AG20443 (cell line): Measurements from ENCODE around the gene GTF3C2.

Experiments
- DNase-seq: peaks from one replicate; pipeline ENCODE4 v3.0.0; 2012; ENCODE audit warnings: low spot score, mixed read lengths

Gene GTF3C2, protein sequence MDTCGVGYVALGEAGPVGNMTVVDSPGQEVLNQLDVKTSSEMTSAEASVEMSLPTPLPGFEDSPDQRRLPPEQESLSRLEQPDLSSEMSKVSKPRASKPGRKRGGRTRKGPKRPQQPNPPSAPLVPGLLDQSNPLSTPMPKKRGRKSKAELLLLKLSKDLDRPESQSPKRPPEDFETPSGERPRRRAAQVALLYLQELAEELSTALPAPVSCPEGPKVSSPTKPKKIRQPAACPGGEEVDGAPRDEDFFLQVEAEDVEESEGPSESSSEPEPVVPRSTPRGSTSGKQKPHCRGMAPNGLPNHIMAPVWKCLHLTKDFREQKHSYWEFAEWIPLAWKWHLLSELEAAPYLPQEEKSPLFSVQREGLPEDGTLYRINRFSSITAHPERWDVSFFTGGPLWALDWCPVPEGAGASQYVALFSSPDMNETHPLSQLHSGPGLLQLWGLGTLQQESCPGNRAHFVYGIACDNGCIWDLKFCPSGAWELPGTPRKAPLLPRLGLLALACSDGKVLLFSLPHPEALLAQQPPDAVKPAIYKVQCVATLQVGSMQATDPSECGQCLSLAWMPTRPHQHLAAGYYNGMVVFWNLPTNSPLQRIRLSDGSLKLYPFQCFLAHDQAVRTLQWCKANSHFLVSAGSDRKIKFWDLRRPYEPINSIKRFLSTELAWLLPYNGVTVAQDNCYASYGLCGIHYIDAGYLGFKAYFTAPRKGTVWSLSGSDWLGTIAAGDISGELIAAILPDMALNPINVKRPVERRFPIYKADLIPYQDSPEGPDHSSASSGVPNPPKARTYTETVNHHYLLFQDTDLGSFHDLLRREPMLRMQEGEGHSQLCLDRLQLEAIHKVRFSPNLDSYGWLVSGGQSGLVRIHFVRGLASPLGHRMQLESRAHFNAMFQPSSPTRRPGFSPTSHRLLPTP

DNA sequence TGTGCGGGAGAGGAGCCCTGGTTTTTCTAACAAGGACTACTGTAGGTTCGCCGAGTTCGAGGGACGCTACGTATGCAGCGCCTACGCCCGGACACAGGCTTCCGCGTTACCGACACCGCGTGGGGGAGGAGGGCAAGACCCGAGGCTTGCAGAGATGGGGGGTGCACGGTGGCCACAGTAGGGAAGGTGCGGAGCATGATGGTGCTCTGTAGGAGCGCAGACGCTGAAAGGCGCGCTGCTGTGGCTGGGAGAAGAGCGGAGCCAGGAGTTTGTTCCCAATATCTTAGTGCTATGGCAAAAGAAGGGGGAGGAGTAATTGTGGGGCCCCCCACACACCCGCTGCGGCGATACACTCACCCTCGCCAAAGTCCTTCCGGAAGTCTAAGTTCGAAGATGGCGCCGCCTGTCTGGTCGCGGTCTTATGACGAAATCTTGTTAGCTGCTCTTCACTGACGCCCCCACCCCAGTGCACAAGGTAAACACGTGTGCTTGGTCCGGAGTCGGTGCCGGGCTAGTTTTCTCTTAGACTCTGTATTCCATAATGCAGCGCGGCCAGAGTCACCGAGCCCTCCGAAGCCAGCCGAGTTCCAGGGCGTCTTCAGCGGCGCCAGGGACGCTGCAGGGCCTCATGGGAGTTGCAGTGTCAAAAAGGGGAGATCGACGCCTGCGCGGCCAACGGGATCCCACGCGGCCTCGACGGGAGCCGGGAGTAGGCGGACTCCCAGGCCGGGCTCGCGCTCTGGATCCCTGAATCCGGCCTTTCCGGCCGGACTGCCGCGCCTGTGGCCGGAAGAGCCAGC lies at the start of gene GTF3C2:
GTF3C2 (minus strand) TSS at position 383 of the 800 bp plus-strand sequence. CDS start 13,210 bp downstream, outside the sequence.
- DNase-seq = peak; percentile 97

DNA sequence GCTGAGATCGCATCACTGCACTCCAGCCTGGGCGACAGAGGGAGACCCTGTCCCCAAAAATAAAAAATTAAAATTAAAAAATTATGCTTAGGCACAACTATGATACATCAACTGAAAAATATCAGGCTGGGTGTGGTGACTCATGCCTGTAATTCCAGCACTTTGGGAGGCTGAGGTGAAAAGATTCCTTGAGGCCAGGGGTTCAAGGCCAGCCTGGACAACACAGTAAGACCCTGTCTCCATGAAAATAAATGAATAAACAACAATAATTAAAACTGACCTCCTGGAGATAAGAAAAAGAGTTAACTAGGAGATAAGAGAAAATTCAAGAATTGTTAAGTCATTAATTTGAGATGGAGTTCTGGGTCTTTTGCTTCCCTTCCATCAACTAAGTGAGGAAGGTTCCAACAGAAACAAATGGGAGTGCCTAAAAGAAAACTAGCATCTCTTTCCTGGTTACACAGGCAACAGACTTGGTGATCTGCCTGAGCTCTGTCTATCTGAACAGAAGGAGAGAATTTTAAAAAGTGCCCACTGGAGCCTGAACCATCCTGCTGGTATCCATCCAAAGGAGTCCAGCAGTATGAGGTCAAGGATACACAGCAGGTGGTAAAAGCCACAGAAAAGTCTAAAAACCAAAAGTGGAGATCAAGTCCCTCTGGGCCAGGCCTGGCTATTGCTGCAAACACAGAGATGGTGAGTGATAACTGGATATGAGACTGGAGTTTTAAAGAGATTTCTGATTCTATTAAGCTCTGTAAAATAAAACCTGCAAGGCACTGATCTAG lies 44.0 kb upstream of the GTF3C2 start:
- no peak for DNase-seq

DNA sequence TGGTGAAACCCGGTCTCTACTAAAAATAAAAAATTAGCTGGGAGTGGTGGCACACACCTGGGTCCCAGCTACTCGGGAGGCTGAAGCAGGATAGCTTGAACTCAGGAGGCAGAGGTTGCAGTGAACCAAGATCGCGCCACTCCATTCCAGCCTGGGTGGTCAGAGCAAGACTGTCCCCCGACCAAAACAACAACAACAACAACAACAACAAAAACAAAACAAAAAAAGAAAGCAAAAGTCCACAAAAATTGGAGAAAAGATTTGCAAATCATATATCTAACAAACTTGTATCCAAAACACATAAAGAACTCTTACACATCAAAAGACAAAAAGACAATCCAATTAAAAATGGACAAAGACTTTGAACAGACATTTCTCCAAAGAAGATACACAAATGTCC lies 42.4 kb upstream of the GTF3C2 start:
- no peak for DNase-seq

DNA sequence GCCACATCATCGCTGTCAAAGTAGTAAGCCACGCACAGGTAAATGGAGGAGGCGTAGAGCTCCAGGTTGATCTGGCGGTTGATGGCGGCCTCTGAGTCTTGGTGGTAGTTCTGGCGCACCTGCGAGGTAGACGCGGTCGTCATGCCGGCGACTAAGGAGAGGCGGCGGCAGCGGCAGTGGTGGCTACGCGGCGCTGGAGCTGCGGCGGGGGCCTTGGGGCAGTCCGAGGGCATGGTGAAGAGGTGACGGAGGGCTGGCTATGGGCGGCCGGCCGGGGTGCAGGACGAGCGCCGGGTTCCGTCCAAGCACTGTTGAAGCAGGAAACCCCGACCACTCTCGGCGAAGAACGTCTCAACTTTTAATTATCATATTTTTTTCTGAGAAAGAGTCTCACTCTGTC lies 36.7 kb upstream of the GTF3C2 start:
- no peak for DNase-seq

DNA sequence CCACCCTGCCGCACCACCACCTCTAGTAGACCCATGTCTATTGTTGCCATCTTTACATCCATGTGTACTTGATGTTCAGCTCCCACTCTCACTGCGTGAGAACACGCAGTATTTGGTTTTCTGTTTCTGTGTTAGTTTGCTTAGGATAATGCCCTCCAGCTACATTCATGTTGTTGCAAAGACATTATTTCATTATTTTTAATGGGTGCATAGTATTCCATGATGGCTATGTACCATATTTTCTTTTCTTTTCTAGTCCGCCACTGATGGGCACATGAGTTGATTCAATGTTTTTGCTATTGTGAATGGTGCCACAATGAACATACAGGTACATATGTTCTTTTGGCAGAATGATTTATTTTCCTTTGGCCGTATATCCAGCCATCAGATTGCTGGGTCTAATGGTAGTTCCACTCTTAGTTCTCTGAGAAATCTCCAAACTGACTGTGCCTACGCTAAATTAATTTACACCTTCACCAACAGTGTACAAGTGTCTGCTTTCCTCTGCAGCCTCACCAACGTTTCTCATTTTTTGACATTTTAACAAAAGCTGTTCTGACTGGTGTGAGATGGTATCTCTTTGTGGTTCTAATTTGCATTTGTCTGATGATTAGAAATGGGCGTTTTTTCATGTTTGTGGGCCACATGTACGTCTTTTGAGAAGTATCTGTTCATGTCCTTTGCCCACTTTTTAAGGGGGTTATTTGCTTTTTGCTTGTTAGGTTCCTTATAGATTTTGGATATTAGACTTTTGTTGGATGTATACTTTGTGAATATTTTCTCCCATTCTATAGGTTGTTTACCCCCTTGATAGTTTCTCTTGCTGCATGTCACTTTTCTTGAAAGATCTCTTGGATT lies 34.5 kb upstream of the GTF3C2 start:
- no peak for DNase-seq

DNA sequence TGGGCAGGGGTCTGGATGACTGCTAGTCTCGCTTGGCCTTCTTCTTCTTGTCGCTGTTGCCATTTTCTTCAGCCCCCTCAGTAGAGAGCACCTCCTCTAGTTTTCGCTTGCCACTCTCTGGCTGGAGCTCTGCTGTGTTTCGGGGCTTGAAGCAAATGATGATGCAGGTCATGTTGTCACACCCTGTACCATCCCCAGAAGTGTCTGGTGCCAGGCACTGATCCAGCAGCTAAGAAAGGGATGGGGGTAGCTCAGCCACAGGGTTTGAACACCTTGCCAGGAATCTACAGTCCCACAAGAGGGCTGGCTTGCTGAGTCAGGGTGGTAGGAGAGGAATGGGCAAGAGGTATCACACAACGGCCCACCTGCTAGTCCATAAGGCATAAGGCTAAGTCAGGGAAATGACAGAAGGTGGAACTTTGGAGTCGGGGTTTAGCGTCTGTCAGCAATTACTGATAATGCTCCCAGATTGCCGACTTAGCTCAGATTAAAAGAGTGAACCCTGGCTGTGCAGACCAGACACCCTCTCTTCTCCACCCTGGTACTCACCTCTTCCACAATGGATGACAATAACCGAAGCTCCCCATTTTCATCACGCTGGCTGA lies 25.1 kb upstream of the GTF3C2 start:
- DNase-seq = no peak

DNA sequence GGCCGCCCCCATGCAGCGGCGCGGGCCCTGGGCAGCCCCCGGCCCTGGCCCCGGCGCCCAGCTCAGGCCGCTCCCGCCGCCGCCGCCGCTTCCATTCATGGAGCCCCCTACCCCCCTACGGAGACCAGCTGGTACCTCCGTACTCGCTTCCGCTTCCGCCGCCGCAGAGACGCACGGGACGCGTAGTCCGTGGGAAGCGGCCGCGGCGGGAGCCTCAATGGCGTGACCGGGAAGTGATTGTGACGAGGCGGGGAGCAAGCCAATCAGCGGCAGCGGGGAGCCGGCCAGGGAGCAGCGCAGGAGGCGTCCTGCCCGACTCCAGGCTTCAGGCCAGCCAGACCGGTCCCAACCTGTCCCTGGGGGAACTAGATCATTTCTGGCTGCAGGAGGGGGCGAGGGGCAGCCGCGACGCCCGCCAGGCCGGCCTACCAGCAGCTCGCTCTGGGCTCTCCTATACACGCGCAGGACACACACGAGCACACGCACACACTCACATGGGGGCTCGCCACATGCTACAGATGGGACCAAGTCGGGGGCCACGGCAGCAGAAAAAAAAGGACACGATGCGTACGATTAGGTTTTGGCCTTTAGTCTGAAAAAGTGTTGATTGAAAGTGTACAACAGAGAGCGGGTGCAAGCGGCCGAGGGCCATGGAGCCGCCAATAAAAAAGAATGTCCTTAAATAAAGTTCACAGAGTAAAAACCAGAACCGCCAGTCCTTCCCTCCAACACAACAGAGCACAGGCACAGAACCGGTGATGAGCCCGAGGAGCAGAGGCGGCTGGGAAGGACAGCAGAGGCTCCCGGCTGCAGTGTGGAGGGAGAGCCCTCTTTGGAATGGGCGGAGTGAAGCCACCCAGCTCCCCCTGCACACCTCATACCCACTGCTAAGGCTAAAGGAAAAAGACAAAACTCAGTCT lies 24.3 kb upstream of the GTF3C2 start, which contains the start of gene ZNF513:
ZNF513 (minus strand) TSS at position 109 of the 920 bp plus-strand sequence. CDS start 208 bp downstream, outside the sequence.
- DNase-seq = peak; percentile 97

DNA sequence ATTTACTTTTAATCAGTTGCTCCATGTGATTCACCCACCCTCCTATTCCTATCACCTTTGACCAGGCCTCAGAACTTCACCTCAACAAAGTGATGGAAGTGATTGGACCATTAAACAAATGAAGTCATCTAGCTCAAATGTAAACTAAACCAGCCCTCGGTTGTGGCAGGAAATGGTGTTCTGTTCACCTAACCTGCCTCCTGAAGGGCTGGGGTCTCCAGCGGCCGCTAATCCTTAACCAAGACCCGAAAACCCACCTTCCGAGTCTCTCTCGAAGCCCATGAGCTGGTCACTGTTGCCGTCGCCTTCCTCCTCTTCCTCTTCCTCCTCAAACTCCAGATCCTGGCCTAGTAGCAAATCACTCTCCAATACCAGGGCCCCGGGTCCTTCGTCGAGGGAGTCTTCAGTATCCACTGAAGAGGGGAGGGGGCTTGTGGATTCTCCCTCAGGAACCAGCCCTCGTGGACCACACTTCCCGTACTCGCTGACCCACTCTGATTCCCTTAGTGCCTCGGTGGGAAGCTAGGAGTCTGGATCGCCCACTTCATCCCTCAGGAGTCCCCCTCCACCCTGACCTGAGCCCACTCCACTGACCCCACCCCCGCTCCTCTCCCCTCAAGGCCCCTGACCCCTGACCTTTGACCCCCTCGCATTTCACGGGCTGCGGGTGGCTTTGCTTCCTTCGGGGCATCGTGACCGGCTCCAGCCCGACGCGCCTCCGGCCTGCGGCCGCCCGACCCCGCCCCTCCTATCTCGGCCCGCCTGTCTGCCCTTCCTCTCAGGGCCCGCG lies 23.5 kb upstream of the GTF3C2 start:
- no peak for DNase-seq

DNA sequence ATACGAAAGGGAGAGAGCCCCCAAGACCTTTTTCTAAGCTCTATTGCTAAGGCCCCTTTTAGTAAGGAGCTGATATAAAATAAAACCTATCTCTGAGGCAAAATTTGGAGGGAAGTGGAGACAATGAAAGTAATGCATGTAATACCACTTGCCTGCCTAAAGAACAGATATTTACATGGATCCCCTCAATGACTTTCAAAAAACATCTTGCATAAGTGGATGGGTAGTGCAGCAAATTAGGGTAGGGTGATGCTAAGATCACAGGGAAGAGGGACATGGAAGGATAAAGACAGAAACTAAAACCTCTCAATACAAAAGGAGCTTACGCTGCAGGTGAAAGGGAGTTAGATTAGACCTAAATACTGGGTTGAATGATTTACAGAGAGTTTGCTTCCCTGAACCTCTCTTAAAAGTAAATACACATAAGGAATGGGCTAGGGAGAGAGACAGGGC lies 22.8 kb upstream of the GTF3C2 start:
- no peak for DNase-seq

DNA sequence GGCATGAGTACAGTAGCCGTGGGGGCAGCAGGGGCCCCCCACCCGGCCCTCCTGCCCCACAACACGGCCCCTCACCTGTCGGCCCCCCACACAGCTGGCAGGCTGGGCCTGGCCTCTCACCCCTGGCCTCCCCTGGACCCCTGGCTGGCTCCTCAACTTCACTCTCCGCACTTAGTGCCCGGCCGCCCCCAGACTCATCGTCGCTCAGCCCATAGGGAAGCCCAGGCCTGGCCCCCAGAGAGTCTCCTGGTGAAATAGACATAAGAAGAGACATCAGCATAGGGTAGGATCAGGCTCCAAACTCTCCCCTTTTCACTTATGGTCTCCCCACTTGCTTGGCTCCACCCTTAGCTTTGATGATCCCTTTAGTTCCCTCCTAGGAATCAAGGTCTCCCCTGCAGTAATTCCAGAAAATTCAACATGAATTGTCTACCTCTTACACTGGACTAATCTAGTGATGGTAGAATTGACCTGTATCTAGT lies 22.3 kb upstream of the GTF3C2 start:
- no peak for DNase-seq

DNA sequence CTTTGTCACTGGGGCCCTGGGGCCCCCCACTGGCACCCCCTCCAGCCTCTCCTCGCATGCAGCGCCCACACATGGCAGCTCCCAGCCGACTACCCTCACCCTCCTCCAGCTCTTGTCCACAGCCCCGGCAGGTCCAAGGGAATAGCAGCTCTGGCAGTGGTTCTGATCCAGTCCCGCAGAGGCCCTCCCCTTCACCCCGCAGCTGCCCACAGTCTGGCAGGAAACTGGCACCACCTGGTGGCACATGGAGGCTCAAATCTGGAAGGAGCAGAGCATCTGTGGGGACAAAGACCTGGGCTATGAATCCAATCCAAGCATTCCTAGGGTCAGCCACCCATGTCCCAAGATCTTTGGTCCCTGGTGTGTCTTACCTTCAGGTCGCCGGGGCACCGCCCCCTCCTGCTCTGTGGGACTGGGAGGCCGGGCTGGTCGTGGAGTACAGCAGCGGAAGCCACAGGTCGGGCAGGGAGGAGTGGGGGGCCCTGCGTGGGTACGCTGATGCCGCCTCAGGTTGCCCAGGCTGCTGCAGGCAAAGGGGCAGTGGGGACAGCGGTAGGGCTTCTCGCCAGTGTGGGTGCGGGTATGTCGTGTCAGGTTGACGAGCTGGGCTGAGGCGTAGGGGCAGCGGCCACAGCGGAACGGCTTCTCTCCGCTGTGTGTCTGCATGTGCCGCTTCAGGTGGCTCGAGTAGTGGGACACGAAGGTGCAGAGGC lies 21.7 kb upstream of the GTF3C2 start:
- no peak for DNase-seq

DNA sequence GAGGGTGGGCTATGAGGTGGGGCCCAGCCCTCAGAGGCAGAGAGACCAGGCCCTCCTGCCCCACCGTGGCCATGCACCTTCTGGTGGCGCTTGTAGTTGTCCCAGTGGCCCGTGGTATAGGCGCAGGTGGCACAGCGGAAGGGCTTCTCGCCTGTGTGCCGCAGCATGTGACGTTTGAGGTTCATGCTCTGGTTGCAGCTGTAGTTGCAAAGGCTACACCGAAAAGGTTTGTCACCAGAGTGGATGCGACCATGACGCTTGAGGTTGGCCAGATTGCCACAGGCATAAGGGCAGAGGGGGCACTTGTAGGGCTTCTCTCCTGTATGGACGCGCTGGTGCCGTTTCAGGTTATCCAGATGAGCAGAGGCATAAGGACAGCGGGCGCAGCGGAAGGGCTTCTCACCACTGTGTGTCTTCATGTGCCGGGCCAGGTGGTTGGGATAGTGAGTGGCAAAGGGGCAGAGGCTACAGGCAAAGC lies 21.1 kb upstream of the GTF3C2 start:
- no peak for DNase-seq

DNA sequence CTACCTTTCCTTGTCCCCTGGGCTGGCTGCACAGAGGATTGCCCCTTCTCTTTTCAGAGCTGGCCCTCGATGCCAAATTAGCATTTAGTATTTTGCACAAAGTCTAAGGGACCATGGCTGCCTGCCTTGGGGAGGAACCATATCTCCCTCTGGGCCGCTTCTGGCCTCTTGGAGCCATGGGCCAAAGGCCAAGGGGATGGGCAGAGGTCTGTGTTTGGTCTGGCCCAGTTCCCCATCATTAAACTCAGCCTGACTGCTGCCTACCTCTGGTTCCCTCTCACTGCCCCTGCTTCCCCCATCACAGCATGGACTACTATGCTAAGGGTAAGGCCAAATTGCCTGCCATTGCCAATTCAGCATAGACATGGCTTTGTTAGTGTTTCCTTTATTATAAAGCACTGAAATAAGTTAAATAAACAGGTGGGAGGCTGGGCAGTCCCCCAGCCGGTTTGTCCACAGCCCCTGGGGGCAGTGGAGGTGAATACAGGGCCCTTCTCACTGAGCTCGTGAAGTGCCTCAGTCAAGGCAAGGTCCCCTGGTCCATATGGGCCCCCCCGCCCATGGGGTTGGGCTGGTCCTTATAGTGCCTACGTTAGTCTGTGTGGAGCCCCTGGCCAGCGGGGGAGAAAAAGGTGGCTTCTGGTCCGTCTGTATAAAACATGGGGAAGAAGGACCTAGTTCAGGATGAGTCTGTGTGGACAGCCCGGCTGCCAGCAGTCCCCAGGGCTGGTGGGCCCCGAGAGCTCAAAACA lies 20.5 kb upstream of the GTF3C2 start:
- no peak for DNase-seq

DNA sequence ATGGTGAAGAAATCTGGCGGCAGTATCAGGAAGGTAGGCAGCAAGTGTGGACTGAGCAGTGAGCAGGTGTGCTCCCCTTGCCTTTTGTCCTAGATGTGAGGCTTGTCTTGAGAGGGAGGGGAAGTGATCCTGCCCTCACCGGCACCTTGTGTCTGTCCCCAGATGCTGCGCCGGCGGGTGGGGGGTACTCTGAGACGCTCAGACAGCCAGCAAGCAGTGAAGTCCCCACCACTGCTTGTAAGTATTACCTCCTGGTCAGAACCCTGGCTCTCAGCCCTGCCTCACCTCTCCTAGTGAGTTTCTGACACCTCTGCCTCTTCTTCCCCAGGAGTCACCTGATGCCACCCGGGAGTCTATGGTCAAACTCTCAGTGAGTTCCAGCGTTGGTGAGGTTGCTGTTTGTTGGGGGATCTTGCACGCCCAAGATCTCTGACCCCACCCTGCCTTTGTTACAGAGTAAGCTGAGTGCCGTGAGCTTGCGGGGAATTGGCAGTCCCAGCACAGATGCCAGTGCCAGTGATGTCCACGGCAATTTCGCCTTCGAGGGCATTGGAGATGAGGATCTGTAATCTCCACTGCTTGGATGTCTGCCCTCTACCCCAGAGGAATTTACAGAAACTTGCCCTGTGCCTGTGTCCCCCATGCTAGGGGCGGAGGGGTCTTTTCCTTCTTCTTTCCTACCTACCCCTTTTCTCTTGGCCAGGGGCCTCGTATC lies 19.7 kb upstream of the GTF3C2 start:
- no peak for DNase-seq

DNA sequence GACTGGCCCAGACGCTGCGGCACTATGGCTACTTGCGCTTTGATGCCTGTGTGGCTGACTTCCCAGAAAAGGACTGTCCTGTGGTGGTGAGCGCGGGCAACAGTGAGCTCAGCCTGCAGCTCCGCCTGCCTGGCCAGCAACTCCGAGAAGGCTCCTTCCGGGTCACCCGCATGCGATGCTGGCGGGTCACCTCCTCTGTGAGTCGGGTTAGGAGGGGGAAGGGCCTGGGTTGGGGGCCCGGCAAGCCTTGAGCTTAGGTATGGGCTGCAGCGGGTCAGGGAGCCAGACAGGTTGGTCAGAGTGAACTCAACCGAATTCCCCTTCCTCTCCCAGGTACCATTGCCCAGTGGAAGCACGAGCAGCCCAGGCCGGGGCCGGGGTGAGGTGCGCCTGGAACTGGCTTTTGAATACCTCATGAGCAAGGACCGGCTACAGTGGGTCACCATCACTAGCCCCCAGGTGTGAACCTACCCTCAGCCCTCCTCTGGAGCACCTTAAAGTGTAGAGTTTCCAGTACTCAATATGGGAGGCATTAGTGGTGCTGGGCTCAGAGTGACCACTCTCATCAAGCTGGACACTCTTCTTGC lies 19.0 kb upstream of the GTF3C2 start:
- DNase-seq = no peak
